HEK293T (cell line): ENCODE results near the gene ADCY3.

Experiments
- BHLHE40 ChIP-seq: fragments of 450-650 bp; IDR thresholded peaks from 2 replicates; pipeline ENCODE4 v1.6.1; 2016; ENCODE audit warnings: mild to moderate bottlenecking, moderate library complexity, borderline replicate concordance
- ELF4 ChIP-seq: fragments of 450-650 bp; IDR thresholded peaks from 2 replicates; pipeline ENCODE4 v1.6.1; 2017; ENCODE audit warnings: antibody characterized with exemption
- FOXA1 ChIP-seq: fragments of 450-650 bp; IDR thresholded peaks from 2 replicates; pipeline ENCODE4 v1.6.1; 2016; ENCODE audit warnings: mild to moderate bottlenecking
- FOXK2 ChIP-seq: fragments of 450-650 bp; IDR thresholded peaks from 2 replicates; pipeline ENCODE4 v1.6.1; 2016; ENCODE audit warnings: mild to moderate bottlenecking
- FOXM1 ChIP-seq: fragments of 450-650 bp; IDR thresholded peaks from 2 replicates; pipeline ENCODE4 v1.6.1; 2017; ENCODE audit warnings: mild to moderate bottlenecking, borderline replicate concordance
- HDGF ChIP-seq: fragments of 450-650 bp; IDR thresholded peaks from 2 replicates; pipeline ENCODE4 v1.6.1; 2017; ENCODE audit warnings: antibody characterized with exemption, borderline replicate concordance
- SP1 ChIP-seq: fragments of 450-650 bp; IDR thresholded peaks from 2 replicates; pipeline ENCODE4 v1.6.1; 2017
- TARDBP ChIP-seq: fragments of 450-650 bp; IDR thresholded peaks from 2 replicates; pipeline ENCODE4 v1.6.1; 2016
- ZNF384 ChIP-seq: fragments of 450-650 bp; IDR thresholded peaks from 2 replicates; pipeline ENCODE4 v1.6.1; 2016
- TF ChIP-seq, protein P1 (sequence below): fragments of 450-650 bp; IDR thresholded peaks from 2 replicates; pipeline ENCODE4 v1.6.1; 2016

DNA sequence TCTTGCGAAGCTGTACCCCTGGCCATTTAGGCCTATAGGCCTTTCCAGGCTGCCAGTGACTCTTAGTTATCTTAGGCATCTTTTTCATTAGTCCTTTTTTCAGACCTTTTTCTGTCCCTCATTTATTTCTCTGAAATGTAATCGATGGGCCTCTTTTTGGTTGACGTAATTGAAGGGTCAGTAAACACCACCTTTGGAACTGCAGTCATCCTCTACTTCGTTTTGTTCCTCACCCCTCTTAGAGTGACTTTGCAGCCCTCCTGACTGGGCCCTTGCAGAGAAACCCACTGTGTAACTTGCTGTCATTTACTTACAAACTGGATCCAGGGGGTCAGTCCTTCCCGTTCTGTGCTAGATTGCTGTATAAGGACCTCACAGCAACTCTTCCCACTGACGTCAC lies 103.6 kb downstream of the ADCY3 start:
- no peak for TF ChIP-seq SP1
- TF ChIP-seq ZNF384 = no peak
- no peak for TF ChIP-seq FOXK2
- no peak for TF ChIP-seq BHLHE40
- TF ChIP-seq TARDBP = no peak
- no peak for TF ChIP-seq FOXM1
- TF ChIP-seq, protein P1, sequence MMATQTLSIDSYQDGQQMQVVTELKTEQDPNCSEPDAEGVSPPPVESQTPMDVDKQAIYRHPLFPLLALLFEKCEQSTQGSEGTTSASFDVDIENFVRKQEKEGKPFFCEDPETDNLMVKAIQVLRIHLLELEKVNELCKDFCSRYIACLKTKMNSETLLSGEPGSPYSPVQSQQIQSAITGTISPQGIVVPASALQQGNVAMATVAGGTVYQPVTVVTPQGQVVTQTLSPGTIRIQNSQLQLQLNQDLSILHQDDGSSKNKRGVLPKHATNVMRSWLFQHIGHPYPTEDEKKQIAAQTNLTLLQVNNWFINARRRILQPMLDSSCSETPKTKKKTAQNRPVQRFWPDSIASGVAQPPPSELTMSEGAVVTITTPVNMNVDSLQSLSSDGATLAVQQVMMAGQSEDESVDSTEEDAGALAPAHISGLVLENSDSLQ = no peak
- TF ChIP-seq FOXA1 = no peak
- no peak for TF ChIP-seq ELF4
- TF ChIP-seq HDGF = no peak
